ENCODE data around the gene PDLIM5.

Gene PDLIM5

GRCh38 chr4:94566420-94566819, 114.7 kb downstream of the PDLIM5 start:
- no peak for DNase-seq

GRCh38 chr4:94567811-94568210, 116.1 kb downstream of the PDLIM5 start:
- no peak for DNase-seq

GRCh38 chr4:94570558-94570957, 118.8 kb downstream of the PDLIM5 start:
- no peak for DNase-seq

- DNase-seq, result no peak
Observed at GRCh38 chr4:94571298-94571697, 119.6 kb downstream of the PDLIM5 start.

- no peak for DNase-seq
Observed at GRCh38 chr4:94571715-94572114, 120.0 kb downstream of the PDLIM5 start.

GRCh38 chr4:94574050-94574449, 122.3 kb downstream of the PDLIM5 start:
- no peak for DNase-seq

- no peak for DNase-seq
Observed at GRCh38 chr4:94574616-94575015, 122.9 kb downstream of the PDLIM5 start.

- DNase-seq, result no peak
Observed at GRCh38 chr4:94575652-94576051, 123.9 kb downstream of the PDLIM5 start.

- no peak for DNase-seq
Observed at GRCh38 chr4:94576210-94576609, 124.5 kb downstream of the PDLIM5 start.

- DNase-seq, result peak in 1 of 2 experiments; percentile 4
Observed at GRCh38 chr4:94577136-94577535, 125.4 kb downstream of the PDLIM5 start.

- no peak for DNase-seq
Observed at GRCh38 chr4:94578195-94578594, 126.5 kb downstream of the PDLIM5 start.

- DNase-seq, result no peak
Observed at GRCh38 chr4:94581766-94582165, 130.0 kb downstream of the PDLIM5 start.

GRCh38 chr4:94582517-94582916, 130.8 kb downstream of the PDLIM5 start:
- peak in 1 of 2 experiments; percentile 18 for DNase-seq

- DNase-seq, result no peak
Observed at GRCh38 chr4:94583914-94584641, 132.3 kb downstream of the PDLIM5 start.

- peak in 1 of 2 experiments; percentile 7 for DNase-seq
Observed at GRCh38 chr4:94588896-94589693, 137.4 kb downstream of the PDLIM5 start.

- DNase-seq, result no peak
Observed at GRCh38 chr4:94590493-94590892, 138.8 kb downstream of the PDLIM5 start.

- DNase-seq, result no peak
Observed at GRCh38 chr4:94591289-94591688, 139.5 kb downstream of the PDLIM5 start.

GRCh38 chr4:94595013-94595412, 143.3 kb downstream of the PDLIM5 start:
- DNase-seq, result no peak

- peak in 1 of 2 experiments; percentile 33 for DNase-seq
Observed at GRCh38 chr4:94595880-94596483, 144.2 kb downstream of the PDLIM5 start.

GRCh38 chr4:94598758-94599157, 147.0 kb downstream of the PDLIM5 start:
- DNase-seq, result no peak

- DNase-seq, result no peak
Observed at GRCh38 chr4:94603170-94603747, 151.5 kb downstream of the PDLIM5 start.

- no peak for DNase-seq
Observed at GRCh38 chr4:94605241-94605805, 153.6 kb downstream of the PDLIM5 start.

- no peak for DNase-seq
Observed at GRCh38 chr4:94610145-94610544, 158.4 kb downstream of the PDLIM5 start.

Data from SW 1271 (cell line).